ENCODE measurements around the gene ACTR3.
A peak's percentile ranks its signal among the peaks of the same experiment; 100 is the strongest.
"Not testable (repeated sequence)": the region's sequence is repeated elsewhere in the genome, so short reads cannot be mapped to it uniquely, and the experiment has no call there.

The ACTR3 gene

GRCh38 chr2:113889471-113890252 lies at the start of gene ACTR3:
Gene ACTR3 (plus strand): TSS chr2:113890089. CDS start chr2:113890280, 191 bp downstream.
- DNase-seq (ENCODE audit: low read depth in 2 of 2) = peak; percentile 97 to 98

GRCh38 chr2:113840518-113840917 lies 49.4 kb upstream of the ACTR3 start:
- no peak for DNase-seq (ENCODE audit: low read depth in 2 of 2)

GRCh38 chr2:113842919-113843736 lies 46.8 kb upstream of the ACTR3 start:
- no peak for DNase-seq (ENCODE audit: low read depth in 2 of 2)

GRCh38 chr2:113843737-113844050 lies 46.2 kb upstream of the ACTR3 start:
- DNase-seq (ENCODE audit: low read depth in 2 of 2) = not testable (repeated sequence)

- no peak for DNase-seq (ENCODE audit: low read depth in 2 of 2)
Measured at GRCh38 chr2:113845261-113845660, 44.6 kb upstream of the ACTR3 start.

- not testable (repeated sequence) for DNase-seq (ENCODE audit: low read depth in 2 of 2)
Measured at GRCh38 chr2:113845796-113846195, 44.1 kb upstream of the ACTR3 start.

GRCh38 chr2:113846429-113846828 lies 43.5 kb upstream of the ACTR3 start:
- no peak for DNase-seq (ENCODE audit: low read depth in 2 of 2)

- DNase-seq (ENCODE audit: low read depth in 2 of 2) = no peak
Measured at GRCh38 chr2:113847144-113847543, 42.7 kb upstream of the ACTR3 start.

GRCh38 chr2:113848758-113849415 lies 41.0 kb upstream of the ACTR3 start:
- DNase-seq (ENCODE audit: low read depth in 2 of 2) = peak; percentile 5 to 30

- DNase-seq (ENCODE audit: low read depth in 2 of 2) = no peak
Measured at GRCh38 chr2:113850687-113851086, 39.2 kb upstream of the ACTR3 start.

GRCh38 chr2:113851640-113852039 lies 38.2 kb upstream of the ACTR3 start:
- DNase-seq (ENCODE audit: low read depth in 2 of 2) = no peak

- no peak for DNase-seq (ENCODE audit: low read depth in 2 of 2)
Measured at GRCh38 chr2:113854208-113854607, 35.7 kb upstream of the ACTR3 start.

- no peak for DNase-seq (ENCODE audit: low read depth in 2 of 2)
Measured at GRCh38 chr2:113854970-113855740, 34.7 kb upstream of the ACTR3 start.

GRCh38 chr2:113857464-113857863 lies 32.4 kb upstream of the ACTR3 start:
- DNase-seq (ENCODE audit: low read depth in 2 of 2) = no peak

GRCh38 chr2:113858764-113859163 lies 31.1 kb upstream of the ACTR3 start:
- no peak for DNase-seq (ENCODE audit: low read depth in 2 of 2)

- DNase-seq (ENCODE audit: low read depth in 2 of 2) = no peak
Measured at GRCh38 chr2:113861740-113862139, 28.1 kb upstream of the ACTR3 start.

- DNase-seq (ENCODE audit: low read depth in 2 of 2) = no peak
Measured at GRCh38 chr2:113863144-113863543, 26.7 kb upstream of the ACTR3 start.

GRCh38 chr2:113867571-113867970 lies 22.3 kb upstream of the ACTR3 start:
- no peak for DNase-seq (ENCODE audit: low read depth in 2 of 2)

- no peak for DNase-seq (ENCODE audit: low read depth in 2 of 2)
Measured at GRCh38 chr2:113869253-113869652, 20.6 kb upstream of the ACTR3 start.

- DNase-seq (ENCODE audit: low read depth in 2 of 2) = no peak
Measured at GRCh38 chr2:113872201-113872600, 17.7 kb upstream of the ACTR3 start.

- no peak for DNase-seq (ENCODE audit: low read depth in 2 of 2)
Measured at GRCh38 chr2:113873867-113874266, 16.0 kb upstream of the ACTR3 start.

- no peak for DNase-seq (ENCODE audit: low read depth in 2 of 2)
Measured at GRCh38 chr2:113875135-113875534, 14.8 kb upstream of the ACTR3 start.
